H7 (cell line): ENCODE data around the gene MICALL2. TPM values are rescaled to one million over a fixed set of nuclear protein-coding genes. Genes with fewer than 3 reads are reported as not detected.
"Not testable (repeated sequence)": the region's sequence is repeated elsewhere in the genome, so short reads cannot be mapped to it uniquely, and the experiment has no call there.

Experiments used
- DNase-seq: peaks from one replicate; pipeline ENCODE4 v3.0.0; 2012
- H3K27me3 ChIP-seq: 2 replicates; pipeline ENCODE4 v1.6.0; 2011; ENCODE audit warnings: mild to moderate bottlenecking, low read length; ENCODE audit not compliant: control insufficient read depth, insufficient read depth
- H3K36me3 ChIP-seq: replicated peaks from 2 replicates; pipeline ENCODE4 v1.5.1; 2011; ENCODE audit warnings: low read length; ENCODE audit not compliant: control insufficient read depth, insufficient read depth
- H3K4me3 ChIP-seq: 2 replicates; pipeline ENCODE4 v1.5.1; 2011; ENCODE audit warnings: low read depth, mild to moderate bottlenecking, control low read depth, low read length, moderate library complexity; ENCODE audit not compliant: insufficient read depth
- total RNA-seq: library from RNA; depleted of rRNA; stranded (reverse); fragments of >200 nt; shearing (Covaris generic); gene quantifications from 2 replicates; pipeline ENCODE4 v1.2.3, GENCODE V29; 2014

MICALL2 gene
- total RNA-seq, 1 experiment from 2014 or later, result 7.6 TPM

DNA sequence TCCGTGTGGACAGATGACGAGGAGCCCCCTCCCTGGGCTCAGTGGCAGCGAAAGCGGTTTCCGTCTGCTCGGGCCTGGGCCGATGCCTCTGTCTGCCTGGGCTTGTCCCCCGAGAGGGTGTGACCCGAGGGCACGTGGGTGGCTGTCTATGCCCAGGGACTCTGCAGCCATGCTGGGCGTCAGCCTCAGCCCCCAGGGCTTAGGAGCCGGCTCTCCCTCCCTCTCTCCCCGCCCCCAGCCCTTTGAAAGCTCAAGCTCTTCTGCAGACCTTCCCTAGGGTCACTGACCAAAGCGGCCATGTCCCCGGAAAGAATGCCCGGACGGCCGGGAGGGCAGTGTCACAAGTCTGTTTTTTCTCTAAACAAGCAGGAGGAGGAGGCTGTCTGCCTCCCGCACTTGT lies 7.1 kb downstream of the MICALL2 start:
- no peak for DNase-seq
- H3K36me3 ChIP-seq, result no peaks in the 10 kb centered on the region
- no peak overlapping the region for H3K4me3 ChIP-seq
- no peaks in the 10 kb centered on the region for H3K27me3 ChIP-seq

DNA sequence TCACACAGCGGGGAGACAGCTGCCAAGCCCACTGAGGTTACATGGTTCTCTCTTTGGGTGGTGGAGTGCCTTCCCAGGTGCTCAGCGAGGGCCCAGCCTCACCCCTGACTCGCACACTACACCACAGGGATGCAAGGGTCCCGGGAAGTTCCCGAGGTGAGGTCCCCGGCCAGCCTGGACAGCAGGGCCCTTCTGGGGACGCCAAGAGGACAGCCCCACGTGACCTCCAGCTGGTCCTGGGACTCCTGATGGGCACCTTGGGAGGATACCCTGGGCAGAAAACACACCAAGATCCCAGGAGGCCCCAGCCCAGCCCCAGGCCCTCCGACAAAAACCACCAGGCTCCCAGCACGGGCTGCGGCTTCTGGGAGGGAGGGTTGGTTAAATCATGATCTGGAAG lies 8.3 kb downstream of the MICALL2 start:
- Histone ChIP-seq H3K27me3 (no peaks in the 10 kb centered on the region), H3K4me3 (no peak overlapping the region), H3K36me3 (no peaks in the 10 kb centered on the region)
- DNase-seq, result no peak

- Histone ChIP-seq H3K36me3 (no peaks in the 10 kb centered on the region), H3K27me3 (no peaks in the 10 kb centered on the region), H3K4me3 (no peak overlapping the region)
- no peak for DNase-seq
These were observed 8.8 kb downstream of the MICALL2 start for GRCh38 chr7:1450431-1450830.

DNA sequence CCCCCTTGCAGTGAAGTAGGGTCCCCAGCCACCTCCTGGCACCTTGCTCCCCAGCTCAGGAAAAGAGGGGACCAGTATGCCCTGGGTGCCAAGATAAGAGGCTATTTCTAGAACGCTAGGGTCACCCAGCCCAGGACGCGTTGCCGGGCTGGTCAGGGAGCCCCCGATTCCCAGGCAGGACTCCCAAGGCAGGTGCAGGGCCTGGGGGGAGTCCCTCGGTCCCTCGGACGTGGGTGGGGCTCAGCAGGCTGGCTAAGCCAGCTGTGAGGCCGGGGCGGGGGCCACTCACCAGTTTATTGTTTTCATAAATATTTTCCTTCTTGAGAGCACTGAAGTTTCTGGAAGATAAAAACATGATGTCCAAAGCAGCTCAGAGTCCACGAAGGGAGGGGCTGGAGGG lies 9.3 kb downstream of the MICALL2 start:
- Histone ChIP-seq H3K36me3 (no peaks in the 10 kb centered on the region), H3K27me3 (no peaks in the 10 kb centered on the region), H3K4me3 (no peak overlapping the region)
- no peak for DNase-seq

GRCh38 chr7:1449501-1449900 lies 9.8 kb downstream of the MICALL2 start:
- no peak for DNase-seq
- no peaks in the 10 kb centered on the region for H3K27me3 ChIP-seq
- H3K4me3 ChIP-seq, result no peak overlapping the region
- H3K36me3 ChIP-seq, result no peaks in the 10 kb centered on the region

DNA sequence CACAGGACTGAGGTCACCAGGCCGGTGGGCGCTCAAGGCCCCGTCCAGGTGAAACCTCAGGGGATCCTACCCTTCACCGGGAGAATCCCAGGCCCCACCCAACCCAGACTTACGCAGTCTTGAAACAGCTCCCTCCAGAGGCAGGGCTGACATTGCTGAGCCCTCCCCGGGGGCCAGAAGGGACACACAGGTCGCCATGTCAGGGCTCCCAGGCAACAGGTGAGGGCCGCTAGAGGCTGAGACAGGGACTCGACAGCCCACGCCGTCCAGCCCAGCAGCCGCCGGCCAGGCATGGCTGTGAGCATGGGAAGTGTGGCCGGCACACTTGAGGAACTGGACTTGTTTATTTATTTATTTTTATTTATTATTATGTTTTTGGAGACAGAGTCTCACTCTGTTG lies 10.3 kb downstream of the MICALL2 start:
- Histone ChIP-seq H3K4me3 (no peak overlapping the region), H3K36me3 (no peaks in the 10 kb centered on the region), H3K27me3 (no peaks in the 10 kb centered on the region)
- no peak for DNase-seq

DNA sequence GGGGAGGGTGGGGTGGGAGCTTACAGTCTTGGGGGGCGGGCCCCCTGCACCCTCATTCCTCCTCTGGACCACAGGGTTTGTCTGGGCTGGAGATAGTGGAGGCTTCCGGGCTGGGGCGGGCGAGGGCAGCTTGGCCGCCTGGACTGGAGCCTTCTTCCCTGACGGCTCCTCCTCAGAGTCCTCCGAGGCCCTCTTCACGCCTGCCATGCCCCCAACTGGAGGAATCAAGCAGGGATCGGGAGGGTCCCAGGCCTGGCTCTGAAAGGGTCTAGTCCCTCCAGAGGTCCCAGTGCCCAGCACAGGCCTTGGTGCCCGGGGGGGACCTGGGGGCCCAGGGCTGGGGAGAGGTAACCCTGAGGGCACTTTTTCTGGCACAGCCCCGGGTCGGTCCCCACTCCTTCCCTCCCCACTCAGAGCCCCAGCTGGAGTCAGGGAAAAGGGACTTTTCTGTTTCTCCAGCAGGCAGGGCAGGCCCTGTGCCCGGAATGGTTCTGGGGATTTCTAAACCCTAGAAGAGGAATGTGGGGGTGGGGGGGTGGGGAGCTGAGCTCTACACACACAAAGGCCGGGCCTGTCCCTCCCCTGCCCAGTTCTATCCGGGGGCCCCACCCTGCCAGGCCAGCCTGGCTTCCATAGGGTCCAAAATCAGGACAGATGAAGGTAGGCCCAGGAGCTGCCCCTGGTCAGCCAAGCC lies 11.6 kb downstream of the MICALL2 start:
- H3K27me3 ChIP-seq, result no peaks in the 10 kb centered on the region
- no peak overlapping the region for H3K4me3 ChIP-seq
- no peak for DNase-seq
- no peaks in the 10 kb centered on the region for H3K36me3 ChIP-seq

- no peaks in the 10 kb centered on the region for H3K36me3 ChIP-seq
- no peak for DNase-seq
- no peak overlapping the region for H3K4me3 ChIP-seq
- no peaks in the 10 kb centered on the region for H3K27me3 ChIP-seq
These were observed 12.2 kb downstream of the MICALL2 start for GRCh38 chr7:1447112-1447511.

GRCh38 chr7:1446620-1447032 lies 12.6 kb downstream of the MICALL2 start:
- no peaks in the 10 kb centered on the region for H3K27me3 ChIP-seq
- H3K4me3 ChIP-seq, result no peak overlapping the region
- H3K36me3 ChIP-seq, result no peaks in the 10 kb centered on the region
- no peak for DNase-seq

DNA sequence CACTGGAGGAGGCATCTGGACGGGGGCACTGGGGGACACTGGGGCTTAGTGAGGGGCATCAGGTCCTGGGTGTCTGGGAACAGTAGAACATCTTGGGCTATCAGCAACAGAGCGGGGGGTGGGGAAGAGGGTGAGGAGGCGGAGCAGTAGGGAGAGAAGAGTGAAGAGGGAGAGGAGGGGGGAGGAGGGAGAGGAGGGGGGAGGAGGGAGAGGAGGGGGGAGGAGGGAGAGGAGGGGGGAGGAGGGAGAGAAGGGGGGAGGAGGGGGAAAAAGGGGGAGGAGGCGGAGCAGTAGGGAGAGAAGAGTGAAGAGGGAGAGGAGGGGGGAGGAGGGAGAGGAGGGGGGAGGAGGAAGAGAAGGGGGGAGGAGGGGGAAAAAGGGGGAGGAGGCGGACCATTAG lies 13.2 kb downstream of the MICALL2 start:
- H3K36me3 ChIP-seq, H3K4me3 ChIP-seq, H3K27me3 ChIP-seq, DNase-seq: not testable (repeated sequence)

DNA sequence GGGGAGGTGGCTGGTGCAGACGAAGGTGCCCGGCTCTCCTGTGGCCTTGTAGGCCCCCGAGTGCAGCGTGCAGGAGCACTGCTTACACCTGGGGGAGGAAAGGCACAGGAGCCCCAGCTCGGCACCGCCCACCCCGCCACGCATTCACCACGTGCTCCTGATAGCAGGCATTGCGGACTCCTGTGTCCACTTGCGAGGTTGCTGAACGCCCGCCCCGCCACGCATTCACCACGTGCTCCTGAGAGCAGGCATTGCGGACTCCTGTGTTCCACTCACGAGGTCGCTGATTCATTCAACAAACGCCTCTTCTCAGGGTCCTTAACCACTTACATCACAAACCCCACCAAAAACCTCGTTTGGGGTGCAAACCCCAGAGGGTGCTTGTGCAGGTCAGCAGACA lies 13.9 kb downstream of the MICALL2 start:
- Histone ChIP-seq H3K27me3 (no peaks in the 10 kb centered on the region), H3K4me3 (no peak overlapping the region), H3K36me3 (no peaks in the 10 kb centered on the region)
- DNase-seq, result no peak

- no peak overlapping the region for H3K4me3 ChIP-seq
- H3K27me3 ChIP-seq, result no peaks in the 10 kb centered on the region
These were observed 14.3 kb downstream of the MICALL2 start for GRCh38 chr7:1444925-1445322.

DNA sequence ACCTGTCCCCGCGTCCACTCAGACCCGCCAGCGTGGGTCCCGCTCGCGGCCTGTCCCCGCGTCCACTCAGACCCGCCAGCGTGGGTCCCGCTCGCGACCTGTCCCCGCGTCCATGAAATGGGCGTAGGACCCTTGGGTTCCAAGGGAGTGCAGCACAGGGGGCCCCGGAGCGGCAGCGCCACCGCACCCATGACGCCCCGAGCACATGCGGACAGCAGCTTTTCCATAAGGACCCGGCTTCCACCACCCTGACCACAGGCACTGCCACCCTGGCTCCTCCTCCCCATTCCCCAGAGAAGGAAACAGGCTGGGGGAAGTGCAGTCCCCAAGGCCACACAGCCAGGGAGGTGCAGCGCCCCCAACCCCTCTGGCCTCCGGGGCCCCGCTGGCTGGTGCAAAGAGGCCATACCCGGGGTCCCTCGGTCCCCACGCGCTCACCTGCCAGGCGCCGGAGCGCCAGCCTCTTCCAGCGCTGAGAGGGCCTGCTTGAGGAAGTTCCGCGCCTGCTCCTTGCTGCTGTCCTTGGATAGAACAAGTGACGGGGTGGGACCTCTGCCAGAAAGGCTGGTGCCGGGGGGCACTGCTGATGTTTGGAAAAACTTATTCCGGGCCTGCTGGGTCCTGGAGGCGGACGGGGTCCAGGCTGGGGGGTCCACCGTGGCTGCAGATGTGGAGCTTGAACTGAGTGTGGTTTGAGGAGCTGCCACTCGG lies 14.9 kb downstream of the MICALL2 start:
- Histone ChIP-seq H3K27me3 (no peaks in the 10 kb centered on the region), H3K36me3 (no peaks in the 10 kb centered on the region), H3K4me3 (no peak overlapping the region)
- DNase-seq, result no peak

More at GRCh38 chr7:1444925-1445322, 14.3 kb downstream of the MICALL2 start:
- no peaks in the 10 kb centered on the region for H3K36me3 ChIP-seq
- no peak for DNase-seq

DNA sequence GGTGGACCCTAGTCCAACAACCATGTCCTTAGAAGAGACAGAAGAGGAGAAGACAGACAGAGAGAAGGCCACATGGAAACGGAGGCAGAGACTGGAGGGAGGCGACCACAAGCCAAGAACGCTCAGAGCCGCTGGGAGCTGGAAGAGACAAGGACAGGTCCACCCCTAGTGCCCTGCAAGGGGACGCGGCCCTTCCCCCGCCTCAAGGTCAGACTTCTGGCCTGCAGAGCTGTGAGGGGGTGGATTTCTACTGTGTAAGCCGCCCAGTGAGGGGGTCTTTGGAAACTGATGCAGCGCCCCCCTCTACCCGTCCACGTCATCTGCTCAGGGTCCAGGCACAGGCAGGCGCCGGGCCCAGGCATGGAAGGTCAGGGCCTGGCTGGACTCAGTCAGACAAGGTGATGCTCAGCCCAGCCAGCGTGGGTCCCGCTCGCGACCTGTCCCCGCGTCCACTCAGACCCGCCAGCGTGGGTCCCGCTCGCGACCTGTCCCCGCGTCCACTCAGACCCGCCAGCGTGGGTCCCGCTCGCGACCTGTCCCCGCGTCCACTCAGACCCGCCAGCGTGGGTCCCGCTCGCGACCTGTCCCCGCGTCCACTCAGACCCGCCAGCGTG lies 15.6 kb downstream of the MICALL2 start:
- not testable (repeated sequence) for H3K36me3 ChIP-seq, DNase-seq, H3K27me3 ChIP-seq, H3K4me3 ChIP-seq
